Left colon (tissue), 2 donors: Measurements from ENCODE around the gene SDC3. TPM values are rescaled to one million over a fixed set of nuclear protein-coding genes. Genes with fewer than 3 reads are reported as not detected.
"Not testable (repeated sequence)": the region's sequence is repeated elsewhere in the genome, so short reads cannot be mapped to it uniquely, and the experiment has no call there.

ENCODE experiments used
- ATAC-seq: fragments of 200-7000 bp; cut with Tn5 transposase; one replicate; pipeline ENCODE4 v1.9.1; 2020; ENCODE audit warnings: mild to moderate bottlenecking, moderate library complexity
- DNase-seq, 2 donors: peaks; one replicate each; pipeline ENCODE4 v3.0.0-alpha.2; 2020
- intact Hi-C, 2 donors: fragments of 100-400 bp; cut with DNase I in 1 of 2; cut with micrococcal nuclease in 1 of 2; formaldehyde crosslinking; loops; one replicate each; pipeline versions ENCODE4 v1.11.2 to v1.14.0; 2022; cut with DNase I, micrococcal nuclease
- long read RNA-seq: library from polyadenylated mRNA; unstranded; transcript quantifications from one replicate; pipeline ENCODE4 v2.0.0, GENCODE V29; 2021
- total RNA-seq, 2 donors: library from RNA; stranded (reverse); fragmentation: NEBNext Ultra II Directional; extraction: Animal tissue kit (Norgen Biotek cat#: 25700); gene quantifications; one replicate each; pipeline ENCODE4 v1.2.1, GENCODE V29; 2021
- donor health status: DM: no; HTN: no; CAD: no.
- donor health status: DM: yes; HTN: yes; CAD: no.

The SDC3 gene
- 10 to 100 TPM in 1 of 2 donors, 1 to 10 TPM in 1; 6.5 to 18.0 TPM for total RNA-seq
- long read RNA-seq, partial matches to known transcripts: 0 of 9 reads
- long read RNA-seq, other reads (novel, unspliced or antisense): 9 of 9 reads

DNA sequence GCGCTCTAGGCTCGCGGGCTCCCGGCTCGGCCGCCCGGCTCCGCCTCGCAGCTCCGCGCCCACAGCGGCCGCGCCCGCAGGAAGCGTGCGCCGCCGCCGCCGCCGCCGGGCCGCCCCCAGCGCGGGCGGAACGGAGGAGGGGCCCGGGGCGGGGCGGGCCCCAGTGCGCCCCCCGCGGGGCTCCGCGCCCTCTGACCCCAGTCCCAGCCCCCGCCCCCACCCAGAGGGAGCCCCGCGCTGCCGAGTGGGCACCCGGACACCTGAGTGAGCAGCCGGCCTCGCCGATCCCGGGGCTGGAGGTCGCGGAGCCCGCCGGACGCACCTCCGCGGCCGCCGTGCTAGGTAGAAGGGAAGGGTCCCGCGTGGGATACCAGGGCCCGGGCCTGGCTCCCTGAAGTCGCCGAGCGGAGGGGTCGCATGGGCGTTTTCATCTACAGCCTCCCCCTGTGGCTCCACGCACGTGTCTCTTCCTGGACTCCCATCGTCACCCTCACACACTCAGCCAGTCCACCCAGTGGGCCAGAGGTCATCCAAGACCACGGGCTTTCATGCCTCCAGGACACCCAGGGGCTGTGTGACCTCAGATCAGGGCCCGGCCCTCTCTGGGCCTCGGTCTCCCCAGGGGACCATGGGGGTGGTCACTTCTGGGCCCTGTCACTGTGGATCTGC is at the start of gene SDC3:
TSS of gene SDC3 (minus strand) at position 63 of the 669 bp plus-strand sequence. CDS start 172 bp downstream, outside the sequence.
- intact Hi-C loops: no loop called here
- DNase-seq (peak in 1 of 2 donors; percentile 41), ATAC-seq (peak; percentile 71)

- ATAC-seq (no peak), DNase-seq (no peak)
- intact Hi-C loops: no loop called here
Observed at GRCh38 chr1:30957560-30958222, 49.1 kb upstream of the SDC3 start.

- DNase-seq (no peak), ATAC-seq (no peak)
- intact Hi-C loops: no loop called here
Observed at GRCh38 chr1:30955448-30956015, 47.0 kb upstream of the SDC3 start.

- intact Hi-C loops: no loop called here
- DNase-seq (no peak), ATAC-seq (no peak)
Observed at GRCh38 chr1:30953685-30954084, 45.1 kb upstream of the SDC3 start.

- DNase-seq (no peak), ATAC-seq (no peak)
- intact Hi-C loops: no loop called here
Observed at GRCh38 chr1:30952098-30952497, 43.5 kb upstream of the SDC3 start.

GRCh38 chr1:30950700-30951099 is 42.1 kb upstream of the SDC3 start:
- intact Hi-C loops: no loop called here
- ATAC-seq: no peak
- no peak for DNase-seq

DNA sequence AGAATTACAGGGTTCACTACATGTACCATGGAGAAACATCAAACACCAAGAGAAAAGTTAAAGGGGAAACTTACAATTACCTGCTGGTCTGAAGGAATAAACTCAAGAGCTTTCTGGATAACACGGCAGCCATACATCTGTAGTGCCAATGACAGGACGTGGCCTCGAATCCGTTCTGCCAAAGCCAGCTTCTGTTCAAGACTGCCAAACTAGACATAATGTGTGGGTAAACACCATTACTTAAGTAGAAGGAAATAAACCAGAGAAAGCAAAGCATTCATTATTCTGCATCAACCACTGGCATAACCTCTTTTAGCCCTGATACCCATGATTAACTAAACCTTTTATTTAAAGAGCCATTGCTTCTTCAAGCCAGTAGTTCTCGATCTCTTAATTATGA is 41.5 kb upstream of the SDC3 start:
- no peak for ATAC-seq
- no peak for DNase-seq
- intact Hi-C loops: no loop called here

DNA sequence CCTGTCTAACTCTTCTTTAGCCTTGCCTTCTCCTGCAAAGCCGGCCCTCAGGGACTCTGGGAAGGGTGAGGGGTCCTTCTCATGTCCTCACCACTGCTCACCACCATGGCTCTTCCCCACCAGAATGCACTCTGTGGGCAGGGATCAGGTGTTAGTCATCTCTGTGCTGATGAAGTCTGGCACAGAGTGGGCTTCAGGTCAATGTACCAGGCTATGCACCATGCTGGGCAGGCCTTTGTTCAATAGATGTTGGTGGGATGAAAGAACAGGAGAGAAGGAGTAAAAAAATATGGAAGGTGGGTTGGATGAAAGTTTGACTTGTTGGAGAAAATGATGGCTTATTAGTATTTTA is 40.9 kb upstream of the SDC3 start:
- intact Hi-C loops, DNase-seq: not testable (repeated sequence)
- ATAC-seq: peak; percentile 4

DNA sequence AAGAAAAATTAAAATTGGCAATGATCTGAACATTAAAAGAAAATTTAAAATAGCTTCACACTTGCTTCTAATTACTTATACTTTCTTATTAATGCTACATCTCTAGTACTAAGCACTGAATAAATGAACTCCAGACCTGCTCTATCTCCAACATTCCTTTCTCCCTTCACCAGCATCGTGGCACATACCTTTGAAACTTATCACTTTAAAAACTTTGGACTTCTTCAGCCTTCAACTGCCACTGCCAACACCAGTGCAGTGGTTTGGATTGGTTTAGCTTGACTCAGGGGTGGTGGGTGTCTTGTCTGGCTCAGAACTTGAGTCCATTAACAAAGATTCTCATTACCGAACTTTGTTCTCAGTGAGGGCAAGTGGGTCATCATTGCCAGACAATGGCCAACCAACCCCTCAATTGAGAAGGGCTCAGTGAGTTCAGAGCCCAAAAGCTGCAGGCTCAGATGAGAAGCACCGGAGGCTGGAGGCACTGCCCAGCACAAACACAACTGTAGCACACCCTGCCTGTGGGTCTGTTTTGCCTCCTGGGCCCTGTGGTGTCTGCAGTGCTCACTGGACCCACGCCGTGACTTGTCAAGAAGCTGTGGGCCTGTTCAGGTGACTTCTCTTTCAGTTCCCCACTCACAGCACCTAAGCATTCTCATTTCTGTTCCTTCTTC is 40.4 kb upstream of the SDC3 start:
- peak; percentile 6 for ATAC-seq
- DNase-seq, intact Hi-C loops: not testable (repeated sequence)

DNA sequence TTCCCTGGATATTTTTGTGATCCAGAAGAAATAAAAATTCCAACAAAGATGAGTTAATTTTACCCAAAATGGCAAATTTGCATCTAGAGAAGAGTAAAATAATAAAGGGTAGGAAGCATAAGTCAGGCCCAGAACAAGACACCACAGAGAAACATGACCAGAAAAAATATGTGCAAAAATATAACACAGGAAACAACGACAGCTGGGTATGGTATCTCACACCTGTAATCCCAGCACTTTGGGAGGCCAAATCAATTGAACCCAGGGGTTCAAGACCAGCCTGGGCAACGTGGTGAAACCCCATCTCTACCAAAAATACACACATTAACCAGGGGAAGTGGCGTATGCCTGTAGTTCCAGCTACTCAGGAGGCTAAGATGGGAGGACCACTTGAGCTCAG is 39.7 kb upstream of the SDC3 start:
- ATAC-seq (no peak), DNase-seq (no peak)
- intact Hi-C loops: no loop called here

DNA sequence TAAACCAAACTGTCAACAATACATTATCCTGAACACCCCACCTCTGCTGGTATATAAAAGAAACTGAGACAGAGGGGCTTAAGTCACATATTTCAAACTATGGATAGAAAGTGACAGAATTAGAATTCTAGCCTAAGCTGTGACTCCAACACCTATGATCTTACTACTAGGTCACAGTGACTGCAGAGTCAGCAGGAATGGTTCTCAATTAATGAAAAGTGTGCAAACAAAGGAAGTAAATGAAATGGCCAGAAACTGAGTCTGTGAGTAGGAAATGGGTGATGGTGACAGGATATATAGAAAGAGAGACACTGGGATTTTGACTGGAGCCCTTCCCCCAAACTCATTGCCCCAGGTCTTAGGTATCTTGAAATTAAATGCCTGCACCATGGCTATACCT is 38.7 kb upstream of the SDC3 start:
- intact Hi-C loops: no loop called here
- ATAC-seq: no peak
- no peak for DNase-seq

DNA sequence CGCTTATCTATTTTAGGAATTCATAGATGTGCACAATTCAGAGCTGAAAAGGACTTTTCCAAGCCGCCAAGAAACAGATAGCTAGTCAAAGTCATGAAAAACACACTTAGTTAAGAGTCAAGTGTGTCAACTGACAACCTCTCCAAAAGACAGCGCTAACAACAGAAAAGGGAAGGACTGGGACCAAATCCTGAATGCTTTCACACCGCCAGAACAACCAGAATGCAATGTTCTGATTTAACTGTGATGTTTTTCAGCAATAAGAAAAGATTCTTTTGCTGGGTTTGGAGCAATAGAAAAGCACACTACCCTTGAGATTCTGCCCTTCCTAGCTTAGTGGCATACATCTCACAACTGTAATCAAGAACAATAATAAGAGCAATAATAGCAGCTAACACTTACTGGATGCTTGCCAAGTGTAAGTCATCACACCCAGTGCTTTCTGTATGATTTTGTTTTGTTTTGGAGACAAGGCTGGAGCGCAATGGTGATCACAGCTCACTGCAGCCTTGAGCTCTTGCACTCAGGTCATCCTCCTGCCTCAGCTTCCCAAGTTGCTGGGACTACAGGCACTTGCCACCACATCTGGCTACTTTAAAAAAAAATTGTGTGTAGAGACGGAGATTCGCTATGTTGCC is 33.9 kb upstream of the SDC3 start:
- ATAC-seq: peak; percentile 24

DNA sequence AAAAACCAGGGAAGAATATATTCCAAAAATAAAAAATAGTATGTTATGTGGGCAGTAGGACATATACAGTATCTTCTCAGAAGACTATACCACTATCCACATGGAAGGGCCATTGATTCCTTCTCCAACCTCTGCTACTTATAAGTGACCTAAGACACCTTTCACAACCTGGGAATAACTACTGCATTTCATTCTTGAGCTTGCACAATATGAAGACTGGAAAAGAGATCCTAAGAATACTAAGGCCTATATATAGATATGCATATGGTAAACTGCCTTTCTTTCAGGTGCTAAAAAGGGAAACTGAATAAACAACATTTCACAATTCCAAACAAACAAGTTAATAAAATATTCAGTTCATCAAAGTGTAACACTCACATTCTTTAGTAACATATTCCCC is 32.0 kb upstream of the SDC3 start:
- intact Hi-C loops: no loop called here
- DNase-seq (no peak), ATAC-seq (no peak)

More for the DNA sequence above, 33.9 kb upstream of the SDC3 start:
- intact Hi-C loops: no loop called here
- no peak for DNase-seq

- intact Hi-C loops: no loop called here
- ATAC-seq: no peak
- DNase-seq: no peak
Observed at GRCh38 chr1:30936541-30937171, 28.1 kb upstream of the SDC3 start.

GRCh38 chr1:30935758-30936157 is 27.2 kb upstream of the SDC3 start:
- intact Hi-C loops, ATAC-seq, DNase-seq: not testable (repeated sequence)

DNA sequence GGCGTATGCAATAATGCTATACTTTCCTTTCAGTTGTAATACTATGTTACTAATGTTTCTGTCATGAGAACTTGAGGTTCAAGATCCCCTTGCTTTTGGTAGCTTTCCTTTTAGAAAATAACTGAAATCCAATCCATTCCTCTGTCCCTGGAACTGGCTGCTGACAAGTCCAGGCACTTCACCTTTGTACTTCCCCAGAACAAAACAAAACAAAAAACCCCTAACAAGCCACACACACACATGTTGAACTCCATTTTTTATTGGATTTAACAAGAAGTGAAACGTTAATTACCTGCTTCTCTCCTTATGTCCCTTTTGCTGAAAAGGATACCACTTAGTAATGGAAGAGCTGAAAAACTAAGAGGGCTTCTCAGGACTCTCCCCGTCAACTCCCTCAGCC is 26.1 kb upstream of the SDC3 start:
- intact Hi-C loops: no loop called here
- ATAC-seq: no peak
- DNase-seq: no peak

- ATAC-seq (no peak), DNase-seq (no peak)
- intact Hi-C loops: no loop called here
Observed at GRCh38 chr1:30933874-30934252, 25.3 kb upstream of the SDC3 start.

DNA sequence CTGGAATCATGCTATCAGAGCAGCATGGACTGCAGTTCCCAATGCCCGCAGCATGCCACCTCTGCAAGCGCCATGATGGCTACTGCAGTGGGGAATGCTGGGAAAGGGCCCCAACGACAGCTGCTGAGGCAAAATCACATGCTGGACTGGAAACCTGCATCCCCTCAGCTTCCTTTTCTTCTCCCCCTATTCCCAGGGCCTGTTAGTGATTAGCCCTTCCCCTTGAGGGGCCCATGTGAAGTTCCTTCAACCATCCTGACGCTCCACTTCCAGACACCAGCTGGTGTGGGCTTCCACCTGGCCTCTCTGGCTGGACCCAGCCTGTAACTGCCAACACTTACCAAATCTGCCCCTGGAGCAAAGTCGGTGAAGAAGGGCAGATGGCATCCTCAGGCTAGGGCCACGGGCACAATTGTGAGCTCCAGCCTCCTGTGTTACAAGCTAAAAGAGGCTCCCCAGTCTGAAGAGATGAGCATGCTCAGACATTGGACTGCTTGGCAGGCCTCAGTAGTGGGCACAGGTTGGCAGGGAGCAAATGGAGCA is 22.1 kb upstream of the SDC3 start:
- DNase-seq (no peak), ATAC-seq (peak; percentile 8)
- intact Hi-C loops: no loop called here
